Neural crest cell (in vitro differentiated cells): ENCODE measurements around the gene MRGPRD. TPM values are rescaled to one million over a fixed set of nuclear protein-coding genes. Genes with fewer than 3 reads are reported as not detected.

Experiments
- DNase-seq: peaks from one replicate; pipeline ENCODE4 v3.0.0; 2021; ENCODE audit warnings: low read depth, mixed read lengths, low spot score
- H3K27ac Mint-ChIP-seq: one replicate; pipeline ENCODE4 v1.8.0; 2021; ENCODE audit warnings: mild to moderate bottlenecking, mixed read lengths; ENCODE audit not compliant: unreplicated experiment
- H3K27me3 Mint-ChIP-seq: 2 replicates; pipeline ENCODE4 v1.8.0; 2021; ENCODE audit warnings: low read depth, mild to moderate bottlenecking, mixed read lengths
- H3K36me3 Mint-ChIP-seq: 2 replicates; pipeline ENCODE4 v1.8.0; 2021; ENCODE audit warnings: low read depth, mild to moderate bottlenecking, mixed read lengths
- H3K4me1 Mint-ChIP-seq: 2 replicates; pipeline ENCODE4 v1.8.0; 2021; ENCODE audit warnings: mixed read lengths
- H3K4me3 Mint-ChIP-seq: one replicate; pipeline ENCODE4 v1.8.0; 2021; ENCODE audit warnings: mild to moderate bottlenecking, mixed read lengths
- H3K9me3 Mint-ChIP-seq: 2 replicates; pipeline ENCODE4 v1.8.0; 2021; ENCODE audit warnings: mixed read lengths
- CTCF ChIP-seq: fragments of 200-600 bp; sonication (generic); conservative IDR thresholded peaks from 2 replicates; pipeline ENCODE4 v1.5.0; 2021; ENCODE audit warnings: antibody characterized with exemption, mild to moderate bottlenecking
- total RNA-seq: library from RNA; stranded (reverse); gene quantifications from 2 replicates; pipeline ENCODE4 v1.2.1, GENCODE V29; 2021

MRGPRD gene
- total RNA-seq, 1 donor from 2014 or later = not detected

- Mint-ChIP-seq H3K36me3 (no peaks in the 10 kb centered on the region), H3K27ac (no peak overlapping the region), H3K4me3 (no peak overlapping the region), H3K4me1 (peaks cover 19% of the 10 kb centered on the region), H3K9me3 (peaks cover 4% of the 10 kb centered on the region), H3K27me3 (peaks cover 27% of the 10 kb centered on the region)
- TF ChIP-seq CTCF = no peak
- DNase-seq = no peak
These were observed 31.6 kb upstream of the MRGPRD start for GRCh38 chr11:69012092-69013008.

- Mint-ChIP-seq H3K4me1 (peaks cover 21% of the 10 kb centered on the region), H3K4me3 (no peak overlapping the region), H3K27me3 (peaks cover 27% of the 10 kb centered on the region), H3K27ac (no peak overlapping the region), H3K9me3 (no peaks in the 10 kb centered on the region), H3K36me3 (no peaks in the 10 kb centered on the region)
- no peak for DNase-seq
- no peak for TF ChIP-seq CTCF
These were observed 30.9 kb upstream of the MRGPRD start for GRCh38 chr11:69011624-69012091.

GRCh38 chr11:69010964-69011623 lies 30.3 kb upstream of the MRGPRD start:
- Mint-ChIP-seq H3K4me3 (no peak overlapping the region), H3K4me1 (peaks cover 21% of the 10 kb centered on the region), H3K36me3 (no peaks in the 10 kb centered on the region), H3K9me3 (no peaks in the 10 kb centered on the region), H3K27ac (no peak overlapping the region), H3K27me3 (peaks cover 27% of the 10 kb centered on the region)
- TF ChIP-seq CTCF = no peak
- DNase-seq = peak; percentile 58

- no peak overlapping the region for H3K4me3 Mint-ChIP-seq
These were observed 29.6 kb upstream of the MRGPRD start for GRCh38 chr11:69010361-69010891.

More at GRCh38 chr11:69010361-69010891, 29.6 kb upstream of the MRGPRD start:
- TF ChIP-seq CTCF = no peak
- H3K9me3 Mint-ChIP-seq = no peaks in the 10 kb centered on the region
- no peaks in the 10 kb centered on the region for H3K36me3 Mint-ChIP-seq
- peaks cover 27% of the 10 kb centered on the region for H3K27me3 Mint-ChIP-seq
- no peak for DNase-seq
- H3K4me1 Mint-ChIP-seq = peaks cover 21% of the 10 kb centered on the region
- H3K27ac Mint-ChIP-seq = no peak overlapping the region
